DND-41 (cell line): ENCODE results near the gene EIF6.

Experiments
- CTCF ChIP-seq: IDR thresholded peaks from 2 replicates; pipeline ENCODE4 v1.5.1; 2012; ENCODE audit warnings: borderline replicate concordance, low read length, moderate library complexity, mild to moderate bottlenecking; ENCODE audit not compliant: poor library complexity, severe bottlenecking; ENCODE audit errors: extremely low read depth
- EZH2 ChIP-seq: IDR thresholded peaks from 3 replicates; pipeline ENCODE4 v1.6.1; 2012; ENCODE audit warnings: borderline replicate concordance, low read depth, mild to moderate bottlenecking, moderate library complexity, low read length, inconsistent platforms; ENCODE audit not compliant: severe bottlenecking

GRCh38 chr20:35317416-35318210, 33.0 kb upstream of the EIF6 start:
- TF ChIP-seq EZH2 (no peak), CTCF (no peak)
